Activated T-cell treated with anti-CD3 and anti-CD28 coated beads, Interleukin-2, amount 50 U/mL, for 24 hours (primary cell): ENCODE measurements around the gene HOXC10.

ENCODE experiments used
- DNase-seq: peaks from one replicate; pipeline ENCODE4 v3.0.0-alpha.2; 2020
- H3K27ac Mint-ChIP-seq: 2 replicates; pipeline ENCODE4 v1.8.0; 2020; ENCODE audit warnings: mild to moderate bottlenecking, mixed read lengths
- H3K27me3 Mint-ChIP-seq: 2 replicates; pipeline ENCODE4 v1.8.0; 2020; ENCODE audit warnings: mixed read lengths
- H3K36me3 Mint-ChIP-seq: 2 replicates; pipeline ENCODE4 v1.8.0; 2020; ENCODE audit warnings: low read depth, mixed read lengths
- H3K4me1 Mint-ChIP-seq: 2 replicates; pipeline ENCODE4 v1.8.0; 2020; ENCODE audit warnings: low read depth, mixed read lengths
- H3K4me3 Mint-ChIP-seq: 2 replicates; pipeline ENCODE4 v1.8.0; 2020; ENCODE audit warnings: mild to moderate bottlenecking, moderate library complexity, mixed read lengths
- H3K9me3 Mint-ChIP-seq: 2 replicates; pipeline ENCODE4 v1.8.0; 2020; ENCODE audit warnings: mixed read lengths

The HOXC10 gene

GRCh38 chr12:54011665-54012532, 27.0 kb downstream of the HOXC10 start:
- H3K27me3 Mint-ChIP-seq: peaks cover 97% of the 10 kb centered on the region
- H3K36me3 Mint-ChIP-seq: no peaks in the 10 kb centered on the region
- H3K9me3 Mint-ChIP-seq: no peaks in the 10 kb centered on the region
- H3K4me1 Mint-ChIP-seq: peaks cover 28% of the 10 kb centered on the region
- H3K27ac Mint-ChIP-seq: no peak overlapping the region
- no peak for DNase-seq
- no peak overlapping the region for H3K4me3 Mint-ChIP-seq

- peaks cover 35% of the 10 kb centered on the region for H3K4me1 Mint-ChIP-seq
- H3K4me3 Mint-ChIP-seq: no peak overlapping the region
- no peaks in the 10 kb centered on the region for H3K9me3 Mint-ChIP-seq
- H3K27ac Mint-ChIP-seq: no peak overlapping the region
- H3K36me3 Mint-ChIP-seq: no peaks in the 10 kb centered on the region
- no peak for DNase-seq
- peaks cover 97% of the 10 kb centered on the region for H3K27me3 Mint-ChIP-seq
These were observed 27.9 kb downstream of the HOXC10 start for GRCh38 chr12:54012631-54013409.

- Mint-ChIP-seq H3K27ac (no peak overlapping the region), H3K9me3 (no peaks in the 10 kb centered on the region), H3K36me3 (no peaks in the 10 kb centered on the region), H3K4me3 (no peak overlapping the region), H3K4me1 (peaks cover 33% of the 10 kb centered on the region), H3K27me3 (peaks cover 93% of the 10 kb centered on the region)
- no peak for DNase-seq
These were observed 29.6 kb downstream of the HOXC10 start for GRCh38 chr12:54014377-54015017.

GRCh38 chr12:54015018-54015931, 30.3 kb downstream of the HOXC10 start:
- Mint-ChIP-seq H3K4me3 (no peak overlapping the region), H3K27me3 (peaks cover 93% of the 10 kb centered on the region), H3K36me3 (no peaks in the 10 kb centered on the region), H3K9me3 (no peaks in the 10 kb centered on the region), H3K4me1 (peaks cover 28% of the 10 kb centered on the region), H3K27ac (no peak overlapping the region)
- DNase-seq: no peak

GRCh38 chr12:54016051-54016450, 31.1 kb downstream of the HOXC10 start:
- Mint-ChIP-seq H3K4me3 (no peak overlapping the region), H3K36me3 (no peaks in the 10 kb centered on the region), H3K27ac (no peak overlapping the region), H3K9me3 (no peaks in the 10 kb centered on the region), H3K4me1 (peaks cover 24% of the 10 kb centered on the region), H3K27me3 (peaks cover 93% of the 10 kb centered on the region)
- DNase-seq: no peak

- no peaks in the 10 kb centered on the region for H3K36me3 Mint-ChIP-seq
- no peak overlapping the region for H3K4me3 Mint-ChIP-seq
- H3K27ac Mint-ChIP-seq: no peak overlapping the region
- H3K4me1 Mint-ChIP-seq: peaks cover 20% of the 10 kb centered on the region
- peaks cover 93% of the 10 kb centered on the region for H3K27me3 Mint-ChIP-seq
- no peaks in the 10 kb centered on the region for H3K9me3 Mint-ChIP-seq
- no peak for DNase-seq
These were observed 31.6 kb downstream of the HOXC10 start for GRCh38 chr12:54016478-54016964.

GRCh38 chr12:54017027-54017788, 32.3 kb downstream of the HOXC10 start:
- H3K9me3 Mint-ChIP-seq: no peaks in the 10 kb centered on the region
- peaks cover 19% of the 10 kb centered on the region for H3K4me1 Mint-ChIP-seq

GRCh38 chr12:54017878-54018467, 33.0 kb downstream of the HOXC10 start:
- Mint-ChIP-seq H3K9me3 (no peaks in the 10 kb centered on the region), H3K36me3 (no peaks in the 10 kb centered on the region), H3K27ac (no peak overlapping the region), H3K27me3 (peaks cover 93% of the 10 kb centered on the region), H3K4me3 (peak overlapping the region; percentile 74), H3K4me1 (peaks cover 19% of the 10 kb centered on the region)
- peak; percentile 82 for DNase-seq

More at GRCh38 chr12:54017027-54017788, 32.3 kb downstream of the HOXC10 start:
- H3K27me3 Mint-ChIP-seq: peaks cover 93% of the 10 kb centered on the region
- no peaks in the 10 kb centered on the region for H3K36me3 Mint-ChIP-seq
- peak overlapping the region; percentile 74 for H3K4me3 Mint-ChIP-seq
- no peak overlapping the region for H3K27ac Mint-ChIP-seq
- DNase-seq: no peak

GRCh38 chr12:54018468-54018984, 33.6 kb downstream of the HOXC10 start:
- no peak for DNase-seq
- no peaks in the 10 kb centered on the region for H3K9me3 Mint-ChIP-seq
- H3K4me1 Mint-ChIP-seq: peaks cover 19% of the 10 kb centered on the region
- peak overlapping the region; percentile 74 for H3K4me3 Mint-ChIP-seq
- no peaks in the 10 kb centered on the region for H3K36me3 Mint-ChIP-seq
- peaks cover 93% of the 10 kb centered on the region for H3K27me3 Mint-ChIP-seq
- H3K27ac Mint-ChIP-seq: no peak overlapping the region

GRCh38 chr12:54019091-54019811, 34.3 kb downstream of the HOXC10 start:
- no peaks in the 10 kb centered on the region for H3K36me3 Mint-ChIP-seq
- no peak overlapping the region for H3K4me3 Mint-ChIP-seq
- peaks cover 93% of the 10 kb centered on the region for H3K27me3 Mint-ChIP-seq

GRCh38 chr12:54019924-54020590, 35.1 kb downstream of the HOXC10 start:
- no peak for DNase-seq
- H3K4me1 Mint-ChIP-seq: peaks cover 12% of the 10 kb centered on the region
- no peaks in the 10 kb centered on the region for H3K36me3 Mint-ChIP-seq
- H3K27me3 Mint-ChIP-seq: peaks cover 92% of the 10 kb centered on the region
- H3K4me3 Mint-ChIP-seq: no peak overlapping the region
- no peaks in the 10 kb centered on the region for H3K9me3 Mint-ChIP-seq
- H3K27ac Mint-ChIP-seq: no peak overlapping the region

More at GRCh38 chr12:54019091-54019811, 34.3 kb downstream of the HOXC10 start:
- H3K9me3 Mint-ChIP-seq: no peaks in the 10 kb centered on the region
- no peak overlapping the region for H3K27ac Mint-ChIP-seq
- peaks cover 19% of the 10 kb centered on the region for H3K4me1 Mint-ChIP-seq
- no peak for DNase-seq
